ENCODE results near the gene CLDND2.

DNA sequence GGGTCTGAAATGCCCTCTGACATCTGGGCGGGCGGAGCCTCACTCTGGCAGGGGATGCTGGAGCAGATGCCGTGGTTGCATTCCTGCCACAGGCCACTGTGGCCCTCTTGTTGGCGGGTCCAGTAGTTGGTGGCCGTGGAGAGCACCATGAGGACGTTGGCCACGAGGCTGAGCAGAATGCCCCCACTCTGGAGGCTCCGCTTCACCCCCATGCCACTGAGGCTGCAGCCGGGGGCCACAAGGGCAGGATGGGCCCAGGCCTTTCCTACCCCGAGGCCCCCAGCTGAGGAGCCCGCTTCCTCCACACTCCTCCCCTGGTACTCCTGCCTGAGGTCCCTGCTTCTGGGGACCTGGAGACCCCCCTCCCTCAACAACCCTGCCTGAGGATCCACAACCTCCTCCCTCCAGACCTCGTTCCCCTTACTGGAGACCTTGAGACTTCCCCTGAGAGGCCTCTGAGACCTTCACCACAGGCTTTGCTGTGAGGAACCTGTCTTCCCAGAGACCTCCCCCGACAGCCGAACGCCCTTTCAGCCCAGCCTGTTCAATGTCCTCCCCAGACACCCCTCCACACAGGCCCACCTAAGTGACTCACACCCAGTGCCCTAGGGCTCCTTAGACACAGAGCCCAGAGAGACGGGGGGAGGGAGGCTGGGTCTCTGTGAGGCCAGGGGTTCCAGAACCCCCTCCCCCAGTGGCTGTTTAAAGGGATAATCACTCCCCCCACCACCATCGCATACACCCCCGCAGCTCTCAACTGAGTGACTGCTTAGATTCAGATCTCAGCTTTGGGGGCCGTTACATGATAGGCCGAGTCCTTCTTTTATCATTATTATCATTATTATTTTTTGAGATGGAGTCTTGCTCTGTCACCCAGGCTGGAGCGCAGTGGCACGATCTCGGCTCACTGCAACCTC lies at the start of gene CLDND2:
- TF ChIP-seq EZH2phosphoT487 (IDR thresholded peaks at IDR 0.05; ENCODE audit: borderline replicate concordance) (no peak), RAD21 (IDR thresholded peaks at IDR 0.05; ENCODE audit: low read depth) (no peak), ELF1 (IDR thresholded peaks at IDR 0.05; ENCODE audit: borderline replicate concordance, low read depth) (no peak), TCF7L2 (IDR thresholded peaks at IDR 0.05; ENCODE audit: borderline replicate concordance, extremely low read depth, insufficient read depth, insufficient read length) (no peak), POLR2AphosphoS5 (IDR thresholded peaks at IDR 0.05; ENCODE audit: low read depth, low read length) (no peak), EZH2 (IDR thresholded peaks at IDR 0.05) (no peak), SRF (IDR thresholded peaks at IDR 0.05; ENCODE audit: low read depth) (no peak), POLR2A (IDR thresholded peaks at IDR 0.05; ENCODE audit: borderline replicate concordance, extremely low read depth, insufficient read depth, insufficient read length) (no peak), SIN3A (IDR thresholded peaks at IDR 0.05; ENCODE audit: low read depth) (no peak)
- TF ChIP-seq, protein P1, sequence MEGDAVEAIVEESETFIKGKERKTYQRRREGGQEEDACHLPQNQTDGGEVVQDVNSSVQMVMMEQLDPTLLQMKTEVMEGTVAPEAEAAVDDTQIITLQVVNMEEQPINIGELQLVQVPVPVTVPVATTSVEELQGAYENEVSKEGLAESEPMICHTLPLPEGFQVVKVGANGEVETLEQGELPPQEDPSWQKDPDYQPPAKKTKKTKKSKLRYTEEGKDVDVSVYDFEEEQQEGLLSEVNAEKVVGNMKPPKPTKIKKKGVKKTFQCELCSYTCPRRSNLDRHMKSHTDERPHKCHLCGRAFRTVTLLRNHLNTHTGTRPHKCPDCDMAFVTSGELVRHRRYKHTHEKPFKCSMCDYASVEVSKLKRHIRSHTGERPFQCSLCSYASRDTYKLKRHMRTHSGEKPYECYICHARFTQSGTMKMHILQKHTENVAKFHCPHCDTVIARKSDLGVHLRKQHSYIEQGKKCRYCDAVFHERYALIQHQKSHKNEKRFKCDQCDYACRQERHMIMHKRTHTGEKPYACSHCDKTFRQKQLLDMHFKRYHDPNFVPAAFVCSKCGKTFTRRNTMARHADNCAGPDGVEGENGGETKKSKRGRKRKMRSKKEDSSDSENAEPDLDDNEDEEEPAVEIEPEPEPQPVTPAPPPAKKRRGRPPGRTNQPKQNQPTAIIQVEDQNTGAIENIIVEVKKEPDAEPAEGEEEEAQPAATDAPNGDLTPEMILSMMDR (IDR thresholded peaks at IDR 0.05 in 2 of 3, conservative IDR thresholded peaks at IDR 0.05 in 1 of 3; ENCODE audit: borderline replicate concordance in 1 of 3, insufficient read depth in 1 of 3, low read depth in 2 of 3, low read length in 2 of 3): no peak
- TF ChIP-seq, protein P2, sequence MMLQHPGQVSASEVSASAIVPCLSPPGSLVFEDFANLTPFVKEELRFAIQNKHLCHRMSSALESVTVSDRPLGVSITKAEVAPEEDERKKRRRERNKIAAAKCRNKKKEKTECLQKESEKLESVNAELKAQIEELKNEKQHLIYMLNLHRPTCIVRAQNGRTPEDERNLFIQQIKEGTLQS (IDR thresholded peaks at IDR 0.05): no peak
- TF ChIP-seq, protein P3, sequence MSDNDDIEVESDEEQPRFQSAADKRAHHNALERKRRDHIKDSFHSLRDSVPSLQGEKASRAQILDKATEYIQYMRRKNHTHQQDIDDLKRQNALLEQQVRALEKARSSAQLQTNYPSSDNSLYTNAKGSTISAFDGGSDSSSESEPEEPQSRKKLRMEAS (IDR thresholded peaks at IDR 0.05): no peak
